Activated CD8-positive, alpha-beta memory T cell treated with anti-CD3 and anti-CD28 coated beads for 48 hours (primary cell): ENCODE data around the gene HAUS3.

ENCODE experiments used
- DNase-seq, 3 experiments: peaks; one replicate each; pipeline ENCODE4 v3.0.0-alpha.2; 2020; ENCODE audit warnings: low read depth in 2 of 3, low spot score in 2 of 3

The HAUS3 gene

GRCh38 chr4:2252530-2253091, 10.7 kb upstream of the HAUS3 start:
- DNase-seq, result no peak

GRCh38 chr4:2251795-2252529, 10.0 kb upstream of the HAUS3 start:
- no peak for DNase-seq

- DNase-seq, result no peak
Measured at GRCh38 chr4:2251073-2251794, 9.3 kb upstream of the HAUS3 start.

GRCh38 chr4:2250357-2251072, 8.6 kb upstream of the HAUS3 start:
- DNase-seq, result no peak

- no peak for DNase-seq
Measured at GRCh38 chr4:2249526-2250356, 7.8 kb upstream of the HAUS3 start.

- no peak for DNase-seq
Measured at GRCh38 chr4:2248821-2249261, 6.9 kb upstream of the HAUS3 start.

- DNase-seq, result no peak
Measured at GRCh38 chr4:2248044-2248780, 6.3 kb upstream of the HAUS3 start.

GRCh38 chr4:2247128-2248043, 5.5 kb upstream of the HAUS3 start:
- no peak for DNase-seq

GRCh38 chr4:2246384-2247127, 4.6 kb upstream of the HAUS3 start:
- DNase-seq, result no peak

- no peak for DNase-seq
Measured at GRCh38 chr4:2245787-2246275, 3.9 kb upstream of the HAUS3 start.

- DNase-seq, result no peak
Measured at GRCh38 chr4:2245057-2245786, 3.3 kb upstream of the HAUS3 start.

GRCh38 chr4:2243681-2244380, 1.9 kb upstream of the HAUS3 start:
- no peak for DNase-seq

GRCh38 chr4:2241003-2241402, 918 bp downstream of the HAUS3 start:
- DNase-seq, result no peak

GRCh38 chr4:2236944-2237666, 4.8 kb downstream of the HAUS3 start:
- no peak for DNase-seq

GRCh38 chr4:2231082-2231481, 10.8 kb downstream of the HAUS3 start:
- no peak for DNase-seq

- DNase-seq, result no peak
Measured at GRCh38 chr4:2226261-2226660, 15.7 kb downstream of the HAUS3 start.
